OCI-LY3 (cell line): ENCODE data around the gene TTPAL.

Experiments
- EZH2phosphoT487 ChIP-seq: fragments of 200-600 bp; shearing (Covaris generic); IDR thresholded peaks from 2 replicates; pipeline ENCODE4 v1.6.1; 2018; ENCODE audit warnings: antibody characterized with exemption, mixed run types, low read depth
- TF ChIP-seq, protein P1 (sequence below): fragments of 200-600, 300-600 bp; sonication (generic); IDR thresholded peaks from 2 replicates; pipeline ENCODE4 v1.5.1; 2014; ENCODE audit warnings: antibody characterized with exemption, low read length, low read depth

DNA sequence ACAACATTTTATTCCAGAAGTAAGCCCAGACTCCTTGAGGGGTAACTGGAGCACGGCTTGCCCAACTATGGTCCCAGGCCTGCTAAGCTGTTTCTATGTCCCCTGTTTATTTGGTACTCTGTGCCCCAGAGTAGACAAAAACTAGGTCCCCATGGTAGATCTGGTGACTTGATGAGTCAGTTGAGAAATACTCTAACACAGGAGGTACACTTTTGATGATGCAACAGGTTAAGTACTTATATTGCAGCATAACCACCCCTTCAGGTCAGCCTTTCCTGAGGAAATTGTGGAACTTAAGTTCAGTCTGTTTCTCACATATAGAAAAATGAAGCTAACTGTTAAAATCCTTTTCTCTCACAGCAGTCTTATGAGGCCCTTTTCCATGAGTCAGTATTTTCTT lies 19.6 kb downstream of the TTPAL start:
- TF ChIP-seq, protein P1, sequence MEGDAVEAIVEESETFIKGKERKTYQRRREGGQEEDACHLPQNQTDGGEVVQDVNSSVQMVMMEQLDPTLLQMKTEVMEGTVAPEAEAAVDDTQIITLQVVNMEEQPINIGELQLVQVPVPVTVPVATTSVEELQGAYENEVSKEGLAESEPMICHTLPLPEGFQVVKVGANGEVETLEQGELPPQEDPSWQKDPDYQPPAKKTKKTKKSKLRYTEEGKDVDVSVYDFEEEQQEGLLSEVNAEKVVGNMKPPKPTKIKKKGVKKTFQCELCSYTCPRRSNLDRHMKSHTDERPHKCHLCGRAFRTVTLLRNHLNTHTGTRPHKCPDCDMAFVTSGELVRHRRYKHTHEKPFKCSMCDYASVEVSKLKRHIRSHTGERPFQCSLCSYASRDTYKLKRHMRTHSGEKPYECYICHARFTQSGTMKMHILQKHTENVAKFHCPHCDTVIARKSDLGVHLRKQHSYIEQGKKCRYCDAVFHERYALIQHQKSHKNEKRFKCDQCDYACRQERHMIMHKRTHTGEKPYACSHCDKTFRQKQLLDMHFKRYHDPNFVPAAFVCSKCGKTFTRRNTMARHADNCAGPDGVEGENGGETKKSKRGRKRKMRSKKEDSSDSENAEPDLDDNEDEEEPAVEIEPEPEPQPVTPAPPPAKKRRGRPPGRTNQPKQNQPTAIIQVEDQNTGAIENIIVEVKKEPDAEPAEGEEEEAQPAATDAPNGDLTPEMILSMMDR, result no peak
- no peak for TF ChIP-seq EZH2phosphoT487
